ENCODE measurements around the gene TRAP1. TPM values are rescaled to one million over a fixed set of nuclear protein-coding genes. Genes with fewer than 3 reads are reported as not detected.

The TRAP1 gene
- total RNA-seq, 1 donor from 2014 or later = 212 TPM

- peaks cover 43% of the 10 kb centered on the region for H3K36me3 Mint-ChIP-seq (ENCODE audit: insufficient read depth)
- TF ChIP-seq CTCF (IDR thresholded peaks at IDR 0.05; ENCODE audit: unreplicated experiment) = no peak
- no peaks in the 10 kb centered on the region for H3K9me3 Mint-ChIP-seq (ENCODE audit: low read depth)
- no peak overlapping the region for H3K27ac Mint-ChIP-seq
- H3K4me1 Mint-ChIP-seq (ENCODE audit: low read depth) = peaks cover 11% of the 10 kb centered on the region
- H3K4me3 Mint-ChIP-seq (ENCODE audit: low read depth) = no peak overlapping the region
- no peak for DNase-seq (ENCODE audit: low spot score, unreplicated experiment)
- no peaks in the 10 kb centered on the region for H3K27me3 Mint-ChIP-seq
Measured at GRCh38 chr16:3744018-3744417, 26.7 kb upstream of the TRAP1 start.

GRCh38 chr16:3740934-3741333 lies 23.6 kb upstream of the TRAP1 start:
- peaks cover 54% of the 10 kb centered on the region for H3K36me3 Mint-ChIP-seq (ENCODE audit: insufficient read depth)
- no peak for TF ChIP-seq CTCF (IDR thresholded peaks at IDR 0.05; ENCODE audit: unreplicated experiment)
- H3K4me3 Mint-ChIP-seq (ENCODE audit: low read depth) = no peak overlapping the region

DNA sequence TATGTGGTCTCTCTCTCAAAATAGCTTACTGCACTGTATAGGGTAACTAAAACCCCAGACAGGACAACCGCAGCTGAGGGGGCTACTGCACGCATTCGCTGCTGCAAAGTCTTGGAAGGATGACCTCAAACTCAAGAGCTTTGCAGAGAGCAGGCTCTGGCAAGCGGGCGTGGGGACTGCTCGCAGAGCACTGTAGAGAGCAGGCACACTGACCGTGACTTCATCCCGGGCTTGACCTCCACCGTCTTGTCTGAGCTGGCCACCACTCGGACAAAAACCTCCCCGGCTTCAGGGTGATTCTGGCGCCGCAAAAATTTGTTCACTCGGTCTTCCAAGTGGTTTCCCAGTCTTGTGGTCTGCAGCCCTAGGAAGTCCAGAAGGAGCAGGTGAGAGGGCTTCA lies 22.9 kb upstream of the TRAP1 start:
- TF ChIP-seq CTCF (IDR thresholded peaks at IDR 0.05; ENCODE audit: unreplicated experiment) = no peak
- no peaks in the 10 kb centered on the region for H3K27me3 Mint-ChIP-seq
- H3K36me3 Mint-ChIP-seq (ENCODE audit: insufficient read depth) = peaks cover 54% of the 10 kb centered on the region
- DNase-seq (ENCODE audit: low spot score, unreplicated experiment) = no peak
- no peak overlapping the region for H3K4me3 Mint-ChIP-seq (ENCODE audit: low read depth)
- peak overlapping the region; percentile 87 for H3K27ac Mint-ChIP-seq
- no peaks in the 10 kb centered on the region for H3K9me3 Mint-ChIP-seq (ENCODE audit: low read depth)
- H3K4me1 Mint-ChIP-seq (ENCODE audit: low read depth) = peaks cover 27% of the 10 kb centered on the region

More at GRCh38 chr16:3740934-3741333, 23.6 kb upstream of the TRAP1 start:
- no peaks in the 10 kb centered on the region for H3K27me3 Mint-ChIP-seq
- peaks cover 27% of the 10 kb centered on the region for H3K4me1 Mint-ChIP-seq (ENCODE audit: low read depth)
- H3K9me3 Mint-ChIP-seq (ENCODE audit: low read depth) = no peaks in the 10 kb centered on the region
- DNase-seq (ENCODE audit: low spot score, unreplicated experiment) = no peak
- H3K27ac Mint-ChIP-seq = peak overlapping the region; percentile 33

- TF ChIP-seq CTCF (IDR thresholded peaks at IDR 0.05; ENCODE audit: unreplicated experiment) = no peak
Measured at GRCh38 chr16:3739636-3740035, 22.3 kb upstream of the TRAP1 start.

GRCh38 chr16:3738541-3738940 lies 21.2 kb upstream of the TRAP1 start:
- H3K4me1 Mint-ChIP-seq (ENCODE audit: low read depth) = peaks cover 27% of the 10 kb centered on the region
- H3K4me3 Mint-ChIP-seq (ENCODE audit: low read depth) = no peak overlapping the region
- H3K27ac Mint-ChIP-seq = peak overlapping the region; percentile 88
- TF ChIP-seq CTCF (IDR thresholded peaks at IDR 0.05; ENCODE audit: unreplicated experiment) = no peak
- H3K9me3 Mint-ChIP-seq (ENCODE audit: low read depth) = no peaks in the 10 kb centered on the region
- DNase-seq (ENCODE audit: low spot score, unreplicated experiment) = no peak
- H3K27me3 Mint-ChIP-seq = no peaks in the 10 kb centered on the region
- peaks cover 60% of the 10 kb centered on the region for H3K36me3 Mint-ChIP-seq (ENCODE audit: insufficient read depth)

More at GRCh38 chr16:3739636-3740035, 22.3 kb upstream of the TRAP1 start:
- Mint-ChIP-seq H3K36me3 (ENCODE audit: insufficient read depth) (peaks cover 57% of the 10 kb centered on the region), H3K9me3 (ENCODE audit: low read depth) (no peaks in the 10 kb centered on the region), H3K27ac (peak overlapping the region; percentile 88), H3K4me1 (ENCODE audit: low read depth) (peaks cover 27% of the 10 kb centered on the region), H3K4me3 (ENCODE audit: low read depth) (no peak overlapping the region), H3K27me3 (no peaks in the 10 kb centered on the region)
- no peak for DNase-seq (ENCODE audit: low spot score, unreplicated experiment)
